H1 (cell line): ENCODE data around the gene UBE2E2. TPM values are rescaled to one million over a fixed set of nuclear protein-coding genes. Genes with fewer than 3 reads are reported as not detected.

Source experiments
- CTCF ChIA-PET: fragments of 300-600 bp; sonication (Branson Sonifier 250); formaldehyde crosslinking; loops from one replicate; lab custom pipeline; 2021; ENCODE audit not compliant: partially characterized antibody; lab: Charles Lee
- POLR2A ChIA-PET: fragments of 300-600 bp; sonication (Branson Sonifier 250); formaldehyde crosslinking; loops from one replicate; lab custom pipeline; 2021; ENCODE audit warnings: inconsistent platforms; ENCODE audit not compliant: partially characterized antibody; lab: Charles Lee
- DNase-seq, 2 experiments: peaks; one replicate each; pipeline versions ENCODE4 v3.0.0 to v3.0.0-alpha.2; 2010 to 2022; ENCODE audit warnings: low spot score in 2 of 2, low read depth in 1 of 2, mixed read lengths in 1 of 2
- FAIRE-seq: peaks from 2 replicates; lab custom pipeline; 2011; peaks lifted over from hg19 to GRCh38; lab: Jason Lieb, UNC
- H2AFZ ChIP-seq: 2 replicates; pipeline ENCODE4 v1.8.1; 2012; ENCODE audit warnings: low read length, inconsistent platforms
- H2AK5ac ChIP-seq: 2 replicates; pipeline ENCODE4 v1.6.1; 2013; ENCODE audit warnings: low read depth, low read length
- H2BK120ac ChIP-seq: replicated peaks from 2 replicates; pipeline ENCODE3; 2013; ENCODE audit warnings: low read depth, low read length, inconsistent platforms
- H2BK12ac ChIP-seq: 2 replicates; pipeline ENCODE4 v1.6.1; 2013; ENCODE audit warnings: low read depth, low read length
- H2BK15ac ChIP-seq: 2 replicates; pipeline ENCODE4 v1.6.1; 2013; ENCODE audit warnings: low read length
- H2BK20ac ChIP-seq: 2 replicates; pipeline ENCODE4 v1.6.1; 2013; ENCODE audit warnings: low read length
- H2BK5ac ChIP-seq: 2 replicates; pipeline ENCODE4 v1.6.1; 2013; ENCODE audit warnings: low read depth, low read length
- H3K14ac ChIP-seq: 2 replicates; pipeline ENCODE4 v1.6.1; 2013; ENCODE audit warnings: inconsistent platforms; ENCODE audit not compliant: insufficient read length
- H3K18ac ChIP-seq: 2 replicates; pipeline ENCODE4 v1.6.1; 2013; ENCODE audit warnings: low read length; ENCODE audit errors: extremely low read depth
- H3K23ac ChIP-seq: 2 replicates; pipeline ENCODE4 v1.6.1; 2013; ENCODE audit warnings: inconsistent platforms; ENCODE audit not compliant: insufficient read length
- H3K23me2 ChIP-seq: 2 replicates; pipeline ENCODE4 v1.6.1; 2013; ENCODE audit warnings: low read depth, low read length
- H3K27ac ChIP-seq: 2 replicates; pipeline ENCODE4 v1.6.1; 2011; ENCODE audit warnings: low read depth, low read length, inconsistent platforms
- H3K27me3 ChIP-seq, 4 experiments: replicated peaks in 1 of 4; 1 replicate in 1 of 4; 2 replicates in 3 of 4; pipeline versions ENCODE4 v1.6.1 to v1.8.1; 2011 to 2013; ENCODE audit warnings: low read length in 3 of 4, mild to moderate bottlenecking in 3 of 4, inconsistent platforms in 2 of 4, mixed read lengths in 2 of 4, moderate library complexity in 1 of 4; ENCODE audit not compliant: control insufficient read depth in 3 of 4, insufficient read depth in 3 of 4; ENCODE audit errors: extremely low read depth in 1 of 4
- H3K36me3 ChIP-seq, 4 experiments: 2 replicates each; pipeline versions ENCODE4 v1.6.1 to v1.8.1; 2011 to 2013; ENCODE audit warnings: mild to moderate bottlenecking in 4 of 4, low read length in 3 of 4, moderate library complexity in 2 of 4, control low read depth in 1 of 4, inconsistent platforms in 1 of 4; ENCODE audit not compliant: insufficient read depth in 4 of 4, control insufficient read depth in 2 of 4
- H3K4ac ChIP-seq: replicated peaks from 2 replicates; pipeline ENCODE3; 2013; ENCODE audit warnings: low read length, low read depth, mixed read lengths, inconsistent platforms; ENCODE audit not compliant: insufficient read length
- H3K4me1 ChIP-seq, 4 experiments: replicated peaks in 1 of 4; 1 replicate in 1 of 4; 2 replicates in 3 of 4; pipeline versions ENCODE4 v1.6.1 to v1.8.1; 2011 to 2013; ENCODE audit warnings: low read length in 3 of 4, inconsistent platforms in 2 of 4, mixed read lengths in 1 of 4; ENCODE audit not compliant: insufficient read depth in 4 of 4, control insufficient read depth in 3 of 4
- H3K4me2 ChIP-seq, 2 experiments: 2 replicates each; pipeline versions ENCODE4 v1.6.1 to v1.8.1; 2011 to 2013; ENCODE audit warnings: low read depth in 2 of 2, low read length in 2 of 2, control low read depth in 1 of 2, inconsistent platforms in 1 of 2, mild to moderate bottlenecking in 1 of 2; ENCODE audit not compliant: insufficient read depth in 1 of 2
- H3K4me3 ChIP-seq, 4 experiments: fragments of 200-600, 300-600 bp in 1 of 4; sonication (generic), shearing (Covaris generic), sonication (Bioruptor Twin) in 1 of 4; 2 replicates each; pipeline versions ENCODE4 v1.5.1 to v1.8.1; 2011 to 2016; ENCODE audit warnings: low read length in 4 of 4, low read depth in 3 of 4, control low read depth in 2 of 4, inconsistent platforms in 2 of 4, mild to moderate bottlenecking in 2 of 4, mixed read lengths in 1 of 4, moderate library complexity in 1 of 4; ENCODE audit not compliant: insufficient read depth in 2 of 4; ENCODE audit errors: extremely low read depth in 1 of 4
- H3K56ac ChIP-seq: replicated peaks from 2 replicates; pipeline ENCODE3; 2013; ENCODE audit warnings: low read depth, mild to moderate bottlenecking, mixed read lengths, low read length, inconsistent platforms; ENCODE audit not compliant: insufficient read length
- H3K79me1 ChIP-seq: 2 replicates; pipeline ENCODE4 v1.6.1; 2013; ENCODE audit warnings: low read depth, low read length, control low read depth
- H3K79me2 ChIP-seq, 2 experiments: 2 replicates each; pipeline versions ENCODE4 v1.6.1 to v1.8.1; 2012 to 2013; ENCODE audit warnings: low read length in 2 of 2, mild to moderate bottlenecking in 2 of 2, inconsistent platforms in 1 of 2; ENCODE audit not compliant: insufficient read depth in 2 of 2, control insufficient read depth in 1 of 2
- H3K9ac ChIP-seq, 4 experiments: replicated peaks in 1 of 4; 1 replicate in 1 of 4; 2 replicates in 3 of 4; pipeline versions ENCODE4 v1.6.1 to v1.8.1; 2011 to 2013; ENCODE audit warnings: low read depth in 3 of 4, low read length in 3 of 4, control low read depth in 2 of 4, mild to moderate bottlenecking in 2 of 4, moderate library complexity in 2 of 4, inconsistent platforms in 1 of 4; ENCODE audit errors: extremely low read depth in 1 of 4
- H3K9me3 ChIP-seq, 2 experiments: 2 replicates each; pipeline versions ENCODE4 v1.6.1 to v1.8.1; 2012 to 2013; ENCODE audit warnings: mild to moderate bottlenecking in 2 of 2, moderate library complexity in 2 of 2, control low read depth in 1 of 2, inconsistent platforms in 1 of 2, low read depth in 1 of 2, low read length in 1 of 2, mixed read lengths in 1 of 2; ENCODE audit not compliant: insufficient read depth in 2 of 2
- H4K20me1 ChIP-seq, 2 experiments: replicated peaks in 1 of 2; 2 replicates each; pipeline versions ENCODE3 to v1.8.1; 2011 to 2013; ENCODE audit warnings: inconsistent platforms in 2 of 2, low read length in 2 of 2, mild to moderate bottlenecking in 1 of 2; ENCODE audit not compliant: insufficient read depth in 2 of 2, control insufficient read depth in 1 of 2
- H4K5ac ChIP-seq: 2 replicates; pipeline ENCODE4 v1.6.1; 2013; ENCODE audit warnings: low read length, low read depth, mixed read lengths, inconsistent platforms; ENCODE audit not compliant: insufficient read length
- H4K8ac ChIP-seq: 2 replicates; pipeline ENCODE4 v1.8.0; 2013; ENCODE audit warnings: mild to moderate bottlenecking, moderate library complexity, low read length, inconsistent platforms; ENCODE audit not compliant: insufficient read depth; ENCODE audit errors: extremely low read depth
- H4K91ac ChIP-seq: replicated peaks from 2 replicates; pipeline ENCODE3; 2013; ENCODE audit warnings: low read length, mixed read lengths, inconsistent platforms; ENCODE audit not compliant: insufficient read length
- FOSL1 ChIP-seq: IDR thresholded peaks from 2 replicates; pipeline ENCODE4 v1.6.1; 2011; ENCODE audit warnings: mild to moderate bottlenecking, low read depth, low read length, moderate library complexity; ENCODE audit not compliant: insufficient read depth
- SP1 ChIP-seq: IDR thresholded peaks from 2 replicates; pipeline ENCODE4 v1.6.1; 2011; ENCODE audit warnings: low read depth, low read length
- WGBS, 2 experiments: shearing (Covaris generic) in 1 of 2; methylation state at CpG; one replicate each; pipeline versions ENCODE4 v1.1.6 to v1.1.7; 2013 to 2015; ENCODE audit warnings: low lambda C conversion rate in 2 of 2, mixed read lengths in 2 of 2, inconsistent platforms in 1 of 2, low coverage in 1 of 2, missing lambda C conversion rate in 1 of 2; ENCODE audit not compliant: insufficient replicate concordance in 2 of 2, insufficient coverage in 1 of 2, insufficient read length in 1 of 2; ENCODE audit errors: extremely low coverage in 1 of 2, missing lambda C conversion rate in 1 of 2; 5-methylcytosine and 5-hydroxymethylcytosine counted together
- polyA plus RNA-seq, 7 experiments: library from polyadenylated mRNA; depleted of rRNA in 3 of 7; stranded (reverse) in 5 of 7; unstranded in 2 of 7; fragments of >200 nt in 5 of 7; fragments of 200-250 nt in 2 of 7; gene quantifications; 1 replicate in 5 of 7; 2 replicates in 1 of 7; 4 replicates in 1 of 7; pipeline versions ENCODE4 v1.2.1 to v1.2.3, GENCODE V29; 2011 to 2013; ENCODE audit warnings: missing spikeins in 2 of 7, mixed read lengths in 2 of 7
- total RNA-seq: library from RNA; stranded (reverse); fragmentation: NEBNext Ultra II Directional; extraction: Animal tissue kit (Norgen Biotek cat#: 25700); gene quantifications from 2 replicates; pipeline ENCODE4 v1.2.1, GENCODE V29; 2021

The UBE2E2 gene
- total and polyA plus RNA-seq, 2 of the 8 experiments (the other 6 are each of a cell fraction or from before 2014, with no cell fraction given) = 57.6 to 70.6 TPM

DNA sequence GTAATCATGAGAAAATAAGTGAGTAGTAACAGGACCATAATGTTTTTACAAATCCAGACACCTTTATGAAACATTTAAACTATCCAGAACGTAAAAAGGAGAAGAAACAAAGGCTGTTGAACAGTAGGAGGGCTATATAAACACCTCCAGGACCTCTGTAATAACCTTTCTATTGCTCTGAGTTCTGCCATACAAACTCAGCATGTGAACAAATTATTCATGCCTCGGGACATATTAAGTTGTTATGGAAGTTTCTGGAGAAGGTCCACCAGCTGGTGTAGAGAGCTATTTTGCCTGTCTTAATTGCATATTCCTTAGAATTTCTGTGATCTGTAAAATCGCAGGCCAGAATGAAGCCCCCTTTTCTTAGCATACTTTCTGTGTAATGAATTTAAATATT lies 256.3 kb downstream of the UBE2E2 start:
- DNase-seq = no peak
- Histone ChIP-seq H3K27ac (no peak overlapping the region), H2BK5ac (no peak overlapping the region)

More for the DNA sequence above, 256.3 kb downstream of the UBE2E2 start:
- H3K4me3 ChIP-seq = no peak overlapping the region
- H3K27me3 ChIP-seq = no peaks in the 10 kb centered on the region
- WGBS, 2 experiments = 86% methylated on average over 3 of the region's 3 CpGs; no CpG with 5 or more reads in 1 of the 2 experiments
- H3K79me2 ChIP-seq = 0 out of 4 replicates have a peak, but pooled peaks cover 0 to 6% of the 10 kb centered on the region in 2 experiments
- H3K9ac ChIP-seq = no peak overlapping the region
- H2AK5ac ChIP-seq = no peak overlapping the region
- no peaks in the 10 kb centered on the region for H4K20me1 ChIP-seq
- H3K4me2 ChIP-seq = no peak overlapping the region
- FAIRE-seq = no peak
- H4K8ac ChIP-seq = no peak overlapping the region
- no peak overlapping the region for H2AFZ ChIP-seq
- no peaks in the 10 kb centered on the region for H3K23me2 ChIP-seq
- no peaks in the 10 kb centered on the region for H3K36me3 ChIP-seq
- no peak overlapping the region for H4K91ac ChIP-seq
- no peak overlapping the region for H2BK20ac ChIP-seq
- H3K18ac ChIP-seq = no peak overlapping the region
- H3K4me1 ChIP-seq = peaks cover 0 to 5% (median 2%) of the 10 kb centered on the region in 4 experiments; a peak in 2 of 7 replicates
- H2BK12ac ChIP-seq = no peak overlapping the region
- no peaks in the 10 kb centered on the region for H3K79me1 ChIP-seq
- H3K56ac ChIP-seq = no peak overlapping the region
- H4K5ac ChIP-seq = no peak overlapping the region
- CTCF ChIA-PET = interaction anchor here (0.6 kb wide), 1 partner anchor 389 kb away, joined by 3 read pairs; no protein-coding TSS in a partner anchor
- no peak overlapping the region for H3K4ac ChIP-seq
- H3K9me3 ChIP-seq = no peaks in the 10 kb centered on the region
- POLR2A ChIA-PET = no interaction called here
- H3K14ac ChIP-seq = no peak overlapping the region
- no peak overlapping the region for H2BK120ac ChIP-seq
- TF ChIP-seq FOSL1 (no peak), SP1 (no peak)
- H3K23ac ChIP-seq = no peak overlapping the region
- no peak overlapping the region for H2BK15ac ChIP-seq
